Progenitor cell of endocrine pancreas (in vitro differentiated cells): ENCODE results near the gene GRIK1. TPM values are rescaled to one million over a fixed set of nuclear protein-coding genes. Genes with fewer than 3 reads are reported as not detected.

Source experiments
- DNase-seq: peaks from one replicate; pipeline ENCODE4 v3.0.0; 2021; ENCODE audit warnings: low spot score; ENCODE audit not compliant: unreplicated experiment
- H3K27ac Mint-ChIP-seq: 2 replicates; pipeline ENCODE4 v1.8.0; 2021; ENCODE audit warnings: mild to moderate bottlenecking, moderate library complexity, mixed read lengths
- H3K27me3 Mint-ChIP-seq: 2 replicates; pipeline ENCODE4 v1.8.0; 2021; ENCODE audit warnings: mixed read lengths
- H3K36me3 Mint-ChIP-seq: 2 replicates; pipeline ENCODE4 v1.8.0; 2022; ENCODE audit warnings: mixed read lengths; ENCODE audit not compliant: insufficient read depth
- H3K4me1 Mint-ChIP-seq: 2 replicates; pipeline ENCODE4 v1.8.0; 2021; ENCODE audit warnings: low read depth, mixed read lengths
- H3K4me3 Mint-ChIP-seq: 2 replicates; pipeline ENCODE4 v1.8.0; 2021; ENCODE audit warnings: low read depth, mild to moderate bottlenecking, moderate library complexity, mixed read lengths
- H3K9me3 Mint-ChIP-seq: 2 replicates; pipeline ENCODE4 v1.8.0; 2021; ENCODE audit warnings: low read depth, mixed read lengths
- CTCF ChIP-seq: fragments of 200-600 bp; sonication (generic); IDR thresholded peaks from one replicate; pipeline ENCODE4 v1.5.0; 2021; ENCODE audit warnings: antibody characterized with exemption, mild to moderate bottlenecking; ENCODE audit not compliant: unreplicated experiment
- total RNA-seq: library from RNA; stranded (reverse); gene quantifications from 2 replicates; pipeline ENCODE4 v1.2.1, GENCODE V29; 2021

Gene GRIK1
- total RNA-seq, 1 donor from 2014 or later: 0.26 TPM

DNA sequence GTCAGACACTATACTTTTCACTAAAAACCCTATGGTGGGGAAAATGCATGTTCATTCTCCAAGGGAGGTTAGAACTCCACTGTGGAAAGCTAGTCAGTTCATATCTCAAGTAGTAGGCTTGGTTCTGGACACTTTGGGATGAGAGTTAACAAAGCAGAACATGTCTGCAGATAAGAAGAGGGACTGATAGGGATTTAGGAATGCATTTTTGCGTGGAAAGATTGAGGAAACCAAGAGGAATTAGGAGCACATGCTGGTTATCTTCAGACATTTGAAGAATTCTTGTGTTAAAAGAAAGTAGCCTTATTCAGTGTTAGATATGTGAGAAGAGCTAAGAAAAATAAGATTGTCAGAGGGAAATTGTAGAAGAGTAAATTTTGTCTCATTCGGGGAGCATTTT is 1.2 kb upstream of the GRIK1 start:
- H3K36me3 Mint-ChIP-seq: no peaks in the 10 kb centered on the region
- no peak for TF ChIP-seq CTCF
- H3K27me3 Mint-ChIP-seq: peaks cover 81% of the 10 kb centered on the region
- no peaks in the 10 kb centered on the region for H3K9me3 Mint-ChIP-seq
- H3K4me3 Mint-ChIP-seq: no peak overlapping the region
- no peak for DNase-seq
- H3K27ac Mint-ChIP-seq: no peak overlapping the region
- peaks cover 8% of the 10 kb centered on the region for H3K4me1 Mint-ChIP-seq

GRCh38 chr21:29940361-29940760 is 565 bp upstream of the GRIK1 start:
- DNase-seq: no peak
- Mint-ChIP-seq H3K36me3 (no peaks in the 10 kb centered on the region), H3K4me3 (peak overlapping the region; percentile 79), H3K9me3 (no peaks in the 10 kb centered on the region), H3K27ac (no peak overlapping the region), H3K27me3 (peaks cover 83% of the 10 kb centered on the region), H3K4me1 (peaks cover 8% of the 10 kb centered on the region)
- no peak for TF ChIP-seq CTCF

DNA sequence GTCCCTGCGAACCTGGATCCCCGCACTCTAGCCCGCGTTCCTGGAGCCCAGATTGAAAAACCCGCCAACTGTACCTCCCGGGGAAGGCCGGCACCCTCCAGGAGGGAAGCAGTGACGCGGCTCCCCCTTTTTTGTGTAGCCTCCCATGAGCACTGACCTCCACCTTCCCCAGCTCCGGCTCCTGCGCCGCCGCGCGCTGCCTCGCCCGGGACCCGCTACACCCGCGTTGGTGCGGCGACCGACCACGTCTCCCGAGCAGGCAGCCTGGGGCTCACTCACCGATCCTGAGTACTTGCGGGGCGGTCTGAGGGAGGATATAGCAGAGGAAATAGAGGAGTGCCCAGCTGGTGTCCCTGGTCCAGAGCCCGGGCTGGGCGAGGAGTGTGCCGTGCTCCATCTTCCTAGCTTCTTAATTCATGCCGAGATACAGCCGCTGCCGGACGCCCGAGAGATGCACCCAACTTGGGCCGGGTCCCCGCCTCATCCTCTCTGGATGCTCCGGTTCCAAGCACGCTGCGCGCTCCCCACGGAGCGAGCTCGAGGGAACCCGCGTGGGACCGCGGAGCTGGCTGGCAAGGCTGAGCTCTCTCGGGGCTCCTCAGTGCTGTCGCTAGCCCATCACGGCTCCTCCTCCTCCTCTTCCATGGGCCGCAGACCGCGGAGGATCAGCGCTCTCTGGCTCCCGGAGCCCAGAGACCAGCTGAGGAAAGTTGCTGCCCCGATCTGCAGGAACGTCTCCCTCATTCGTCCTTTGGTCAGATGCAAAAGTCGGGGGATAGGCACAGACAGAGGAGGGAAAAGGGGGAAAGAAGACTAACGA is 482 bp downstream of the GRIK1 start:
- H3K27me3 Mint-ChIP-seq: peaks cover 89% of the 10 kb centered on the region
- peaks cover 8% of the 10 kb centered on the region for H3K4me1 Mint-ChIP-seq
- no peaks in the 10 kb centered on the region for H3K9me3 Mint-ChIP-seq

DNA sequence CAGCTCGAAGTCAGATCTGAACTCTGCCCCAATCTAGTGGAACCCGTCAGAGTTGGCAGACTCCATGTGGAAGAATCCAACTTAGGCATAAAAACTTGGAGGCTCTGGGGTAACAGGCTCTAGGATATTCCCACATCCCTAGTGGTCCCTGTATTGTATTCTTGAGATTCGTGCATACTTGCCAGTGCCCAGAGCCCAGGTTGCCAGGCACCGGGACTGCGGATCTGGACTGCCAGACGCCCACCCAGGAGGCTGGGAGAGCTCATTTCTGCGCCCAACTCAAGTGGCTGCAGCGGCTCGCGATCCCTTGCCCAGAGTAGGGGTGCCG is 1.1 kb downstream of the GRIK1 start:
- H3K36me3 Mint-ChIP-seq: no peaks in the 10 kb centered on the region
- no peak for DNase-seq
- no peaks in the 10 kb centered on the region for H3K9me3 Mint-ChIP-seq
- no peak overlapping the region for H3K27ac Mint-ChIP-seq
- H3K4me3 Mint-ChIP-seq: peak overlapping the region; percentile 79
- peaks cover 8% of the 10 kb centered on the region for H3K4me1 Mint-ChIP-seq
- no peak for TF ChIP-seq CTCF
- H3K27me3 Mint-ChIP-seq: peaks cover 88% of the 10 kb centered on the region

More for the DNA sequence above, 482 bp downstream of the GRIK1 start:
- no peak for TF ChIP-seq CTCF
- peak overlapping the region; percentile 65 for H3K27ac Mint-ChIP-seq
- H3K36me3 Mint-ChIP-seq: no peaks in the 10 kb centered on the region
- H3K4me3 Mint-ChIP-seq: peak overlapping the region; percentile 79
- peak; percentile 20 for DNase-seq

- no peak for DNase-seq
- H3K36me3 Mint-ChIP-seq: no peaks in the 10 kb centered on the region
- H3K27me3 Mint-ChIP-seq: peaks cover 40% of the 10 kb centered on the region
- TF ChIP-seq CTCF: no peak
- H3K27ac Mint-ChIP-seq: no peak overlapping the region
- H3K4me3 Mint-ChIP-seq: no peak overlapping the region
- H3K4me1 Mint-ChIP-seq: no peaks in the 10 kb centered on the region
- no peaks in the 10 kb centered on the region for H3K9me3 Mint-ChIP-seq
Measured at GRCh38 chr21:29933088-29933487, 6.7 kb downstream of the GRIK1 start.
